Fibroblast of the aortic adventitia (primary cell): ENCODE data around the gene SIM2. TPM values are rescaled to one million over a fixed set of nuclear protein-coding genes. Genes with fewer than 3 reads are reported as not detected.

Source experiments
- DNase-seq: peaks from one replicate; pipeline ENCODE4 v3.0.0-alpha.2; 2010; ENCODE audit warnings: low read depth
- H3K4me3 ChIP-seq: 2 replicates; pipeline ENCODE4 v1.5.1; 2011; ENCODE audit warnings: low read depth, mild to moderate bottlenecking, control low read depth, low read length, moderate library complexity
- CTCF ChIP-seq: IDR thresholded peaks from 2 replicates; pipeline ENCODE4 v1.5.1; 2011; ENCODE audit warnings: mild to moderate bottlenecking, low read length, control low read depth, inconsistent platforms; ENCODE audit not compliant: insufficient read depth
- total RNA-seq: library from RNA; depleted of rRNA; stranded (reverse); fragments of >200 nt; gene quantifications from 2 replicates; pipeline ENCODE4 v1.2.3, GENCODE V29; 2012; ENCODE audit warnings: low replicate concordance

Gene SIM2
- total RNA-seq, 1 donor = 0.18 TPM

GRCh38 chr21:36686955-36687354 lies 12.0 kb upstream of the SIM2 start:
- no peak overlapping the region for H3K4me3 ChIP-seq
- TF ChIP-seq CTCF = no peak
- no peak for DNase-seq

- DNase-seq = no peak
- no peak for TF ChIP-seq CTCF
Measured at GRCh38 chr21:36688324-36688723, 10.6 kb upstream of the SIM2 start.

GRCh38 chr21:36689324-36689723 lies 9.6 kb upstream of the SIM2 start:
- no peak overlapping the region for H3K4me3 ChIP-seq
- DNase-seq = no peak
- no peak for TF ChIP-seq CTCF

More at GRCh38 chr21:36688324-36688723, 10.6 kb upstream of the SIM2 start:
- H3K4me3 ChIP-seq = no peak overlapping the region

- no peak overlapping the region for H3K4me3 ChIP-seq
- no peak for TF ChIP-seq CTCF
- peak; percentile 36 for DNase-seq
Measured at GRCh38 chr21:36690628-36691554, 8.0 kb upstream of the SIM2 start.

GRCh38 chr21:36691555-36692041 lies 7.3 kb upstream of the SIM2 start:
- no peak overlapping the region for H3K4me3 ChIP-seq
- DNase-seq = no peak

GRCh38 chr21:36692114-36692834 lies 6.6 kb upstream of the SIM2 start:
- DNase-seq = no peak
- TF ChIP-seq CTCF = no peak
- H3K4me3 ChIP-seq = no peak overlapping the region

More at GRCh38 chr21:36691555-36692041, 7.3 kb upstream of the SIM2 start:
- no peak for TF ChIP-seq CTCF
